PFSK-1 (cell line): ENCODE measurements around the gene ARL14EPL.

Experiments used
- POLR2AphosphoS5 ChIP-seq: IDR thresholded peaks from 2 replicates; pipeline ENCODE4 v1.6.1; 2012; ENCODE audit warnings: low read depth, mild to moderate bottlenecking, control low read depth, low read length, moderate library complexity
- SIN3A ChIP-seq: IDR thresholded peaks from 2 replicates; pipeline ENCODE4 v1.6.1; 2012; ENCODE audit warnings: mild to moderate bottlenecking, low read length, moderate library complexity, borderline replicate concordance; ENCODE audit not compliant: insufficient read depth

- TF ChIP-seq POLR2AphosphoS5 (no peak), SIN3A (no peak)
These were observed 14.6 kb downstream of the ARL14EPL start for GRCh38 chr5:116046823-116047222.
